NAMALWA (cell line): ENCODE results near the gene EDRF1.

Experiments
- DNase-seq: peaks from one replicate; pipeline ENCODE4 v3.0.0-alpha.2; 2015; ENCODE audit warnings: low spot score

EDRF1 gene

DNA sequence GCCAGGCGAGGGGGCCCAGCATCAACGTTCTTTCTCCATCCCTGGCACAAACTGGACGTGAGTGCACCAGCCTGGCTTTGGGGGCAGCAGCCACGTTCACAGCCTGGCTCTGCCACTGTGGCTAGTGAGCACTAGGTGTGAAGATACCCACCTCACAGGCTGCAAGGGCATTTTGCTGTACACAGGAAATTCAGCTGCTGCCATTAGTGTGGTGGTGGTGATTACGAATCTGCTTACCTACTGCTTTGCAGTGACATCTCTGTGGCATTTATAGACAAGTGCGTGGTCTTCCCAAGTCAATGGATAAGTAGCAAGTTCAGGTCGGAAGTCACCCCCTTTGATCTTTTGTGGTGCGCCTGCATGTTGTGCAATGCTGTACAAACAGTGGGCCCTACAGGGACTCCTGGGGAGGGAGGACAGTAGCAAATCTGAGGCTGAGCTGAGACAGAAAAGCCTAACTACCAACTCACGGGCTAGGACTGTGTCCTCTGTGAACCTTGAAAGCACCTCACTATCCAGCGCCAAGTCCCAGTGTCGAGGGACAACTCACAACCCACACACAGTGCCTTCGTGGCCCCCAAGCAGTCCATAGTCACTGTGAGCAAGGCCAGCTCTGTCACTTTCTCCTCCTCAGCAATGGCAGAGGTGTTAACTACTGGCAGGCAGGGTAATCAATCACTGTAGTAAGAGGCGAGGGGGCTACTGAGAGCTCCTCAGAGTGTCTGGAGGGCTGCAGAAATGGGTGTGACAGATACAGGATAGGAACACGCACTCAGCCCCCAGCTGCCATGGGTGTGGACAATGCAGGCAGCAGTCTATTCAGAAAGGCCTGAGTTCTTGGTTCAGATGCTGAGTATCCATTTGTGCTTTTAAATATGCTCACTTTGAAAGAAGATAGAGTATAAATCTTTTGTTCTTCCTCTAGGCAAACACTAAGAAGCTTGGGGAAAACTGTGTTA lies 73.1 kb downstream of the EDRF1 start:
- DNase-seq = no peak

GRCh38 chr10:125795128-125795527 lies 75.6 kb downstream of the EDRF1 start:
- DNase-seq = no peak

DNA sequence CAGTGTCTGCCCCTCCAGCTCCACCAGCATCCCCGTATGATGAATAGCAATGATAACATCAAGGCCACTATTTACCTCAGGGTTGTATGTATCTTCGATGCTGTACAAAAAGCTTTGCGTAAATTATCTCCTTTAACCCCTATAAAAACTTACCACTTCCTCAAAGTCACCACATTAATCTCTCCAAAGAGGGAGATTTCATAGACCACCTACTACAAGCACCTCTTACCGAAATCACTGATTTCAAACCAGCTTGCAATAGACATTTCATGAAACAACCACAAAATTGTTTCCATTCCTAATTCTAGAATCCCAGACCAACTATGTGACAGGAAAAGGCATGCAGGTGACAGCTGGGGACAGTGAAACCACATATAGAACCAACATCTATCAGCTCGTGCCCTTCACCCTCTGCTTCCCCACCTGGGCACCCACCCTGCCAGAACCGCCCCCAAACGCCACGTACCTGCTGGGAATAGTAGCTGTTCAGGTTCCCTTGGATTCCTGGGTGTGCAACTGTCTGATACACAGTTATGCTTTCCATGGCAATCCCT lies 76.2 kb downstream of the EDRF1 start:
- no peak for DNase-seq

- DNase-seq = no peak
These were observed 77.9 kb downstream of the EDRF1 start for GRCh38 chr10:125797424-125797823.

DNA sequence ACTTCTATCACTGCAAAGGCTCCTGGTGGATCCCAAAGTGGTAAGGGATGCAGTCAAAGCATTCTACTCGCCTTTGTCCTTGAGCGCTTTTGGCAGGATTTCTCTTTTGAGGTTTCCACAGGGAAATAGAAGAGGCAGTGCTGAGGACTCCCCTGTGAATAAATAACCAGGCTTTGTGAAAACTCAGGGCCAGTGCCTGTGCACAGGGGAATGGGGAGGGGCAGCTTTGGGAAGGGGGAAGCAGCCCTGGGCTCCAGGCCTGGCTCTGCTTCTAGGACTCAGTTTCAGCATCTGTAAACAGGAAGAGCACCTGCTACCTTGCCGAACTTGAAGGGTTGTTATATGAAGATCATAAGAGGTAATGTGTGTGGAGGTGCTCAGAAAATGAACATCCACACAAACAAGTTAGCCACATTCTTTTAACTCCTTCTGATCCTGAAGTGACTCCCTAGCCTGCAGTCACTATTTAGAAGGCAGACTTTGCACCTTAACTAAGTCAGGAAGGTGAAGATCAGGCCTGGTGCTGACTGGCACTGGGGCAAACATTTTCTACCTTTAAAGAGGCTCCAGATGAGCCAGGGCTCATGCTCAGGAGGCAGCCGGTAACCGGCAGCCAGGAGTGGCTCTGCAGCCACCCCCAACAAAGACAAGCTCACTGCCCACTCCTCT lies 78.6 kb downstream of the EDRF1 start:
- no peak for DNase-seq

GRCh38 chr10:125799451-125800182 lies 80.1 kb downstream of the EDRF1 start:
- no peak for DNase-seq

- no peak for DNase-seq
These were observed 82.1 kb downstream of the EDRF1 start for GRCh38 chr10:125801574-125801973.

GRCh38 chr10:125802131-125802530 lies 82.6 kb downstream of the EDRF1 start:
- no peak for DNase-seq

DNA sequence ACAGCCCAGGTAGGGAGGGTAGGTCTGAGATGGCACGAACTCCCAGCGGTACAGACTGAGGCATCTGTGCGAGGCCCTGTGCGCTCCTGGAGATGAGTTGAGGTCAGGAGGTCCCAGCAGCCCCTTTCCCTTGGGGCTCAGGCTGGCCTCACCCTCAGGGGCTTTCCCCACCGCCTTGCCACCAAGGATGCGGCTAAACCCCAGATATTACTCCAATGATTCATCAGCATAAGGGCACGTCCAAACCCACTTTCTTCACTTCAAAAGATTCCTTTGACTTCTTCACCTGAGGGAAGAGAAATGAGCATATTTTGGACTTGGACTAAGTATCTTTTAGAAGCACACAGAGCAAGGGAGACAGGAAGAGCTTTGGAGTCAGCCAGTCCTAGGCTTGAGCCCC lies 83.2 kb downstream of the EDRF1 start:
- DNase-seq = no peak

DNA sequence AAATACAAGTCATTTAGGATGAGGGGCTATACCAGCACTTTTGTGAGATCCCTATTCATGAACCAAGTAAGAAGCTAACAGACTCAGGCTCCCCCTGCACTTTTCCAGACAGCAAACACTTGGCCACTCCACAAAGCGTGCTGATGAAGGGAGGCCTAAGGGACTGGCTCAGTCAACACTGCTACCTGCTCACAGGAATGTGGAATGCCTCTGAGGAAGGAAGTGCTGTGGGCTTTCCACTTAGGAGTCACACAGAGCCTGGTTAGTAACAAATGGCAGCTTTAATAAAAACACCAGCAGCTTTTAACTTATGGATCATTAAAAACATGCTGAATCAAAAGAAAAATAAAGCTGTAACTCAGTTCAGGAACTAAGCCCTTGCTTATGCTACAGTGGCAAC lies 88.5 kb downstream of the EDRF1 start:
- DNase-seq = no peak

GRCh38 chr10:125811251-125811650 lies 91.7 kb downstream of the EDRF1 start:
- DNase-seq = no peak

GRCh38 chr10:125812128-125812750 lies 92.7 kb downstream of the EDRF1 start:
- DNase-seq = no peak
